Measurements from ENCODE around the gene LHX4.

GRCh38 chr1:180181996-180182642 lies 47.9 kb upstream of the LHX4 start:
- TF ChIP-seq CTCF (IDR thresholded peaks at IDR 0.05) (no peak), EP300 (IDR thresholded peaks at IDR 0.05) (no peak), POLR2A (IDR thresholded peaks at IDR 0.05) (no peak)
